ENCODE data around the gene GRAP.

- no peak for TF ChIP-seq POLR2AphosphoS5 (IDR thresholded peaks at IDR 0.05)
- no peak for TF ChIP-seq POLR2A (IDR thresholded peaks at IDR 0.05; ENCODE audit: low read depth)
- TF ChIP-seq CTCF (IDR thresholded peaks at IDR 0.05) = no peak
- no peak for TF ChIP-seq EP300 (IDR thresholded peaks at IDR 0.05)
These were observed 44.7 kb downstream of the GRAP start for GRCh38 chr17:19001907-19002590.

Data from esophagus muscularis mucosa (tissue), 4 donors.